HepG2 (cell line): ENCODE results near the gene SPDYE6. TPM values are rescaled to one million over a fixed set of nuclear protein-coding genes. Genes with fewer than 3 reads are reported as not detected.
A peak's percentile ranks its signal among the peaks of the same experiment; 100 is the strongest.

Source experiments
- BHLHE40 ChIP-seq: IDR thresholded peaks from 2 replicates; pipeline ENCODE4 v1.6.1; 2011; ENCODE audit warnings: low read length, improper control_type of control experiment
- MIER3 ChIP-seq: IDR thresholded peaks from 2 replicates; pipeline ENCODE4 v1.6.1; 2016; ENCODE audit warnings: missing compliant biosample characterization, borderline replicate concordance
- SIX4 ChIP-seq: sonication (generic); formaldehyde crosslinking; IDR thresholded peaks from 2 replicates; pipeline ENCODE4 v1.4.0; 2020; ENCODE audit warnings: missing genetic modification reagents
- SOX13 ChIP-seq, 3 experiments: fragments of 450-650 bp in 1 of 3; sonication (generic) in 1 of 3; formaldehyde crosslinking in 1 of 3; IDR thresholded peaks in 2 of 3; conservative IDR thresholded peaks in 1 of 3; 2 replicates each; pipeline versions ENCODE4 v1.5.0 to v1.6.1; 2016 to 2020; ENCODE audit warnings: antibody characterized with exemption in 1 of 3, mild to moderate bottlenecking in 1 of 3, missing compliant biosample characterization in 1 of 3, missing genetic modification reagents in 1 of 3, moderate library complexity in 1 of 3
- WIZ ChIP-seq: sonication (generic); formaldehyde crosslinking; IDR thresholded peaks from 2 replicates; pipeline ENCODE4 v1.5.1; 2020; ENCODE audit warnings: mild to moderate bottlenecking, missing genetic modification reagents
- ZNF660 ChIP-seq: sonication (generic); formaldehyde crosslinking; IDR thresholded peaks from 2 replicates; pipeline ENCODE4 v1.5.1; 2020; ENCODE audit warnings: mild to moderate bottlenecking, low read depth, missing genetic modification reagents, borderline replicate concordance
- ZNF75D ChIP-seq: sonication (generic); formaldehyde crosslinking; IDR thresholded peaks from 2 replicates; pipeline ENCODE4 v1.8.1; 2023; ENCODE audit warnings: missing genetic modification reagents, mild to moderate bottlenecking, borderline replicate concordance
- polyA plus RNA-seq, 8 experiments: library from polyadenylated mRNA; depleted of rRNA in 3 of 8; stranded (reverse) in 7 of 8; unstranded in 1 of 8; fragments of >200 nt; fragmentation: Illumina TruSeq in 4 of 8; extraction: Trizol in 4 of 8; gene quantifications; 2 replicates each; pipeline versions ENCODE4 v1.2.1 to v1.2.3, GENCODE V29; 2011 to 2016; ENCODE audit warnings: low read depth in 4 of 8, missing spikeins in 1 of 8, mixed read lengths in 1 of 8; ENCODE audit not compliant: insufficient read depth in 1 of 8
- total RNA-seq, 5 experiments: library from RNA; depleted of rRNA; stranded (reverse); fragments of >200 nt; fragmentation: Illumina TruSeq; extraction: Trizol; gene quantifications; 2 replicates each; pipeline ENCODE4 v1.2.3, GENCODE V29; 2016; ENCODE audit warnings: low read depth in 1 of 5
- TF ChIP-seq, protein P1 (sequence below): sonication (generic); formaldehyde crosslinking; IDR thresholded peaks from 2 replicates; pipeline ENCODE4 v1.4.0; 2020; ENCODE audit warnings: mild to moderate bottlenecking, missing genetic modification reagents, borderline replicate concordance
- TF ChIP-seq, protein P2 (sequence below): IDR thresholded peaks from 2 replicates; pipeline ENCODE4 v1.6.1; 2016; ENCODE audit warnings: low read depth
- TF ChIP-seq, protein P3 (sequence below): sonication (generic); formaldehyde crosslinking; IDR thresholded peaks from 2 replicates; pipeline ENCODE4 v1.5.1; 2020; ENCODE audit warnings: missing genetic modification reagents, mild to moderate bottlenecking, borderline replicate concordance
- TF ChIP-seq, protein P4 (sequence below): sonication (generic); formaldehyde crosslinking; IDR thresholded peaks from 2 replicates; pipeline ENCODE4 v1.5.0; 2020; ENCODE audit warnings: mild to moderate bottlenecking, missing genetic modification reagents
- TF ChIP-seq, protein P5 (sequence below): sonication (generic); formaldehyde crosslinking; IDR thresholded peaks from 2 replicates; pipeline ENCODE4 v1.8.0; 2022; ENCODE audit warnings: mild to moderate bottlenecking, missing genetic modification reagents
- TF ChIP-seq, protein P6 (sequence below): IDR thresholded peaks from 2 replicates; pipeline ENCODE4 v1.6.1; 2016; ENCODE audit warnings: missing compliant biosample characterization, missing genetic modification reagents, borderline replicate concordance

SPDYE6 gene
- total and polyA plus RNA-seq, 2 of the 13 experiments (the other 11 are each of a cell fraction or from before 2014, with no cell fraction given), result 0.07 TPM; not detected in 1

DNA sequence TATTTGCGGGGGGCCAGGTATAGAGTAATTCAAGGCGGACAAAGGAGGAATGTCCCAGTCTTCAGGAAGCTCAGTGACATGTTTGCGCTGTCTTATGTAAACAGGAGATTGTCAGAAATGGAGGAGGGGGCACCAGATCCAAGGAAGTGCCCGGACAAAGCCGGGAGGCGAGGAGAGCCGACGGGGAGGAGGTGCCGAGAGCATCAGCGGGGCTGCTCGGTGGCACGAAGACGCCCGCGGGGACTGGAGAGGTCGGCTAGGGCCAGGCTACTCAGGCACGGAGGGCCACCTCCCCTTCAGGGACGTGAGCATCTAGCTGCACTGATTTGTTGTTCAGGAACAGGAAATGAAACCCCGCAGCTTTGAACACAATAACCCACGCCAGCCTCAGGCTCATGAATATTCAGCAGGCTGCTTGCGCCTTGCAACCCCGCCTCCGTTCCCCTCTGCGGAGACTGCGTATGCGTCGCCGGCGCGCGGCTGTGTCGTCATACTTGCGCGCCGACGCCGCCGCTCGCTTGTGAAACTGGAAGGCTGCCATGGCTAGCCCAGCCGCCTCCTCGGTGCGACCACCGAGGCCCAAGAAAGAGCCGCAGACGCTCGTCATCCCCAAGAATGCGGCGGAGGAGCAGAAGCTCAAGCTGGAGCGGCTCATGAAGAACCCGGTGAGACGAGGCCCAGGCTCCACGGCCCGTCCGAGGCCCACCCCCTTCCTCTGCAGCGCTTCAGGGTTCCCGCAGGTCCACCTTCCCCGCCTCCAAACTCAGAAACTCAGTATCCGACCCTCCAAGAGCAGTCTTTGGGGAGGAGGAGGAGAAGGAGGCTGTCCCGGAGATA lies 39.8 kb upstream of the SPDYE6 start, which contains the start of gene PRKRIP1 (continued):
- TF ChIP-seq, protein P1, sequence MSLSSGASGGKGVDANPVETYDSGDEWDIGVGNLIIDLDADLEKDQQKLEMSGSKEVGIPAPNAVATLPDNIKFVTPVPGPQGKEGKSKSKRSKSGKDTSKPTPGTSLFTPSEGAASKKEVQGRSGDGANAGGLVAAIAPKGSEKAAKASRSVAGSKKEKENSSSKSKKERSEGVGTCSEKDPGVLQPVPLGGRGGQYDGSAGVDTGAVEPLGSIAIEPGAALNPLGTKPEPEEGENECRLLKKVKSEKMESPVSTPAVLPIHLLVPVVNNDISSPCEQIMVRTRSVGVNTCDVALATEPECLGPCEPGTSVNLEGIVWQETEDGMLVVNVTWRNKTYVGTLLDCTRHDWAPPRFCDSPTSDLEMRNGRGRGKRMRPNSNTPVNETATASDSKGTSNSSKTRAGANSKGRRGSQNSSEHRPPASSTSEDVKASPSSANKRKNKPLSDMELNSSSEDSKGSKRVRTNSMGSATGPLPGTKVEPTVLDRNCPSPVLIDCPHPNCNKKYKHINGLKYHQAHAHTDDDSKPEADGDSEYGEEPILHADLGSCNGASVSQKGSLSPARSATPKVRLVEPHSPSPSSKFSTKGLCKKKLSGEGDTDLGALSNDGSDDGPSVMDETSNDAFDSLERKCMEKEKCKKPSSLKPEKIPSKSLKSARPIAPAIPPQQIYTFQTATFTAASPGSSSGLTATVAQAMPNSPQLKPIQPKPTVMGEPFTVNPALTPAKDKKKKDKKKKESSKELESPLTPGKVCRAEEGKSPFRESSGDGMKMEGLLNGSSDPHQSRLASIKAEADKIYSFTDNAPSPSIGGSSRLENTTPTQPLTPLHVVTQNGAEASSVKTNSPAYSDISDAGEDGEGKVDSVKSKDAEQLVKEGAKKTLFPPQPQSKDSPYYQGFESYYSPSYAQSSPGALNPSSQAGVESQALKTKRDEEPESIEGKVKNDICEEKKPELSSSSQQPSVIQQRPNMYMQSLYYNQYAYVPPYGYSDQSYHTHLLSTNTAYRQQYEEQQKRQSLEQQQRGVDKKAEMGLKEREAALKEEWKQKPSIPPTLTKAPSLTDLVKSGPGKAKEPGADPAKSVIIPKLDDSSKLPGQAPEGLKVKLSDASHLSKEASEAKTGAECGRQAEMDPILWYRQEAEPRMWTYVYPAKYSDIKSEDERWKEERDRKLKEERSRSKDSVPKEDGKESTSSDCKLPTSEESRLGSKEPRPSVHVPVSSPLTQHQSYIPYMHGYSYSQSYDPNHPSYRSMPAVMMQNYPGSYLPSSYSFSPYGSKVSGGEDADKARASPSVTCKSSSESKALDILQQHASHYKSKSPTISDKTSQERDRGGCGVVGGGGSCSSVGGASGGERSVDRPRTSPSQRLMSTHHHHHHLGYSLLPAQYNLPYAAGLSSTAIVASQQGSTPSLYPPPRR (CRISPR knock-in tag), result peak; percentile 54; the same call in 1 of the 2 replicates
- TF ChIP-seq WIZ (CRISPR knock-in tag) (no peak), BHLHE40 (no peak), ZNF660 (CRISPR knock-in tag) (no peak), ZNF75D (CRISPR knock-in tag) (no peak), SOX13 (IDR thresholded peaks at IDR 0.05) (no peak), SOX13 (CRISPR knock-in tag; conservative IDR thresholded peaks at IDR 0.05 in 1 of 2, IDR thresholded peaks at IDR 0.05 in 1 of 2) (no peak), SIX4 (CRISPR knock-in tag) (no peak), MIER3 (CRISPR knock-in tag) (no peak)
- TF ChIP-seq, protein P2, sequence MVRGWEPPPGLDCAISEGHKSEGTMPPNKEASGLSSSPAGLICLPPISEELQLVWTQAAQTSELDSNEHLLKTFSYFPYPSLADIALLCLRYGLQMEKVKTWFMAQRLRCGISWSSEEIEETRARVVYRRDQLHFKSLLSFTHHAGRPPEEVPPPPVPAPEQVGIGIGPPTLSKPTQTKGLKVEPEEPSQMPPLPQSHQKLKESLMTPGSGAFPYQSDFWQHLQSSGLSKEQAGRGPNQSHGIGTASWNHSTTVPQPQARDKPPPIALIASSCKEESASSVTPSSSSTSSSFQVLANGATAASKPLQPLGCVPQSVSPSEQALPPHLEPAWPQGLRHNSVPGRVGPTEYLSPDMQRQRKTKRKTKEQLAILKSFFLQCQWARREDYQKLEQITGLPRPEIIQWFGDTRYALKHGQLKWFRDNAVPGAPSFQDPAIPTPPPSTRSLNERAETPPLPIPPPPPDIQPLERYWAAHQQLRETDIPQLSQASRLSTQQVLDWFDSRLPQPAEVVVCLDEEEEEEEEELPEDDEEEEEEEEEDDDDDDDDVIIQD, result no peak
- TF ChIP-seq, protein P3, sequence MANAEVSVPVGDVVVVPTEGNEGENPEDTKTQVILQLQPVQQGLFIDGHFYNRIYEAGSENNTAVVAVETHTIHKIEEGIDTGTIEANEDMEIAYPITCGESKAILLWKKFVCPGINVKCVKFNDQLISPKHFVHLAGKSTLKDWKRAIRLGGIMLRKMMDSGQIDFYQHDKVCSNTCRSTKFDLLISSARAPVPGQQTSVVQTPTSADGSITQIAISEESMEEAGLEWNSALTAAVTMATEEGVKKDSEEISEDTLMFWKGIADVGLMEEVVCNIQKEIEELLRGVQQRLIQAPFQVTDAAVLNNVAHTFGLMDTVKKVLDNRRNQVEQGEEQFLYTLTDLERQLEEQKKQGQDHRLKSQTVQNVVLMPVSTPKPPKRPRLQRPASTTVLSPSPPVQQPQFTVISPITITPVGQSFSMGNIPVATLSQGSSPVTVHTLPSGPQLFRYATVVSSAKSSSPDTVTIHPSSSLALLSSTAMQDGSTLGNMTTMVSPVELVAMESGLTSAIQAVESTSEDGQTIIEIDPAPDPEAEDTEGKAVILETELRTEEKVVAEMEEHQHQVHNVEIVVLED (CRISPR knock-in tag), result peak; percentile 78
- TF ChIP-seq, protein P4, sequence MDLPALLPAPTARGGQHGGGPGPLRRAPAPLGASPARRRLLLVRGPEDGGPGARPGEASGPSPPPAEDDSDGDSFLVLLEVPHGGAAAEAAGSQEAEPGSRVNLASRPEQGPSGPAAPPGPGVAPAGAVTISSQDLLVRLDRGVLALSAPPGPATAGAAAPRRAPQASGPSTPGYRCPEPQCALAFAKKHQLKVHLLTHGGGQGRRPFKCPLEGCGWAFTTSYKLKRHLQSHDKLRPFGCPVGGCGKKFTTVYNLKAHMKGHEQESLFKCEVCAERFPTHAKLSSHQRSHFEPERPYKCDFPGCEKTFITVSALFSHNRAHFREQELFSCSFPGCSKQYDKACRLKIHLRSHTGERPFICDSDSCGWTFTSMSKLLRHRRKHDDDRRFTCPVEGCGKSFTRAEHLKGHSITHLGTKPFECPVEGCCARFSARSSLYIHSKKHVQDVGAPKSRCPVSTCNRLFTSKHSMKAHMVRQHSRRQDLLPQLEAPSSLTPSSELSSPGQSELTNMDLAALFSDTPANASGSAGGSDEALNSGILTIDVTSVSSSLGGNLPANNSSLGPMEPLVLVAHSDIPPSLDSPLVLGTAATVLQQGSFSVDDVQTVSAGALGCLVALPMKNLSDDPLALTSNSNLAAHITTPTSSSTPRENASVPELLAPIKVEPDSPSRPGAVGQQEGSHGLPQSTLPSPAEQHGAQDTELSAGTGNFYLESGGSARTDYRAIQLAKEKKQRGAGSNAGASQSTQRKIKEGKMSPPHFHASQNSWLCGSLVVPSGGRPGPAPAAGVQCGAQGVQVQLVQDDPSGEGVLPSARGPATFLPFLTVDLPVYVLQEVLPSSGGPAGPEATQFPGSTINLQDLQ (CRISPR knock-in tag), result no peak
- TF ChIP-seq, protein P5, sequence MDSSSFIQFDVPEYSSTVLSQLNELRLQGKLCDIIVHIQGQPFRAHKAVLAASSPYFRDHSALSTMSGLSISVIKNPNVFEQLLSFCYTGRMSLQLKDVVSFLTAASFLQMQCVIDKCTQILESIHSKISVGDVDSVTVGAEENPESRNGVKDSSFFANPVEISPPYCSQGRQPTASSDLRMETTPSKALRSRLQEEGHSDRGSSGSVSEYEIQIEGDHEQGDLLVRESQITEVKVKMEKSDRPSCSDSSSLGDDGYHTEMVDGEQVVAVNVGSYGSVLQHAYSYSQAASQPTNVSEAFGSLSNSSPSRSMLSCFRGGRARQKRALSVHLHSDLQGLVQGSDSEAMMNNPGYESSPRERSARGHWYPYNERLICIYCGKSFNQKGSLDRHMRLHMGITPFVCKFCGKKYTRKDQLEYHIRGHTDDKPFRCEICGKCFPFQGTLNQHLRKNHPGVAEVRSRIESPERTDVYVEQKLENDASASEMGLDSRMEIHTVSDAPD, result no peak
- TF ChIP-seq, protein P6, sequence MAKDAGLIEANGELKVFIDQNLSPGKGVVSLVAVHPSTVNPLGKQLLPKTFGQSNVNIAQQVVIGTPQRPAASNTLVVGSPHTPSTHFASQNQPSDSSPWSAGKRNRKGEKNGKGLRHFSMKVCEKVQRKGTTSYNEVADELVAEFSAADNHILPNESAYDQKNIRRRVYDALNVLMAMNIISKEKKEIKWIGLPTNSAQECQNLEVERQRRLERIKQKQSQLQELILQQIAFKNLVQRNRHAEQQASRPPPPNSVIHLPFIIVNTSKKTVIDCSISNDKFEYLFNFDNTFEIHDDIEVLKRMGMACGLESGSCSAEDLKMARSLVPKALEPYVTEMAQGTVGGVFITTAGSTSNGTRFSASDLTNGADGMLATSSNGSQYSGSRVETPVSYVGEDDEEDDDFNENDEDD (CRISPR knock-in tag), result no peak
